SK-N-SH (cell line): Measurements from ENCODE around the gene BICC1. TPM values are rescaled to one million over a fixed set of nuclear protein-coding genes. Genes with fewer than 3 reads are reported as not detected.

Experiments used
- CTCF ChIA-PET: fragments of 300-600, 350-600 bp; formaldehyde crosslinking; extraction: SDS; loops from one replicate; lab custom pipeline; 2021; lab: Yijun Ruan, JAX
- POLR2A ChIA-PET: fragments of 350-600 bp; sonication (Branson Sonifier 250); formaldehyde crosslinking; extraction: SDS; loops from one replicate; lab custom pipeline; 2020; ENCODE audit warnings: antibody characterized with exemption, inconsistent platforms; lab: Yijun Ruan, JAX
- DNase-seq: peaks from one replicate; pipeline ENCODE4 v3.0.0; 2012
- H2AFZ ChIP-seq: fragments of 200-600 bp; sonication (generic); 2 replicates; pipeline ENCODE4 v1.8.1; 2016; ENCODE audit warnings: antibody characterized with exemption, mild to moderate bottlenecking, low read depth
- H3F3A ChIP-seq: fragments of 200-600 bp; sonication (generic); replicated peaks from 2 replicates; pipeline ENCODE3; 2016; ENCODE audit warnings: antibody characterized with exemption, mild to moderate bottlenecking; ENCODE audit not compliant: insufficient read depth
- H3K27ac ChIP-seq, 2 experiments: fragments of 200-500 bp in 1 of 2; fragments of 200-600 bp in 1 of 2; sonication (Bioruptor generic) in 1 of 2; sonication (generic), shearing (Covaris generic) in 1 of 2; 2 replicates each; pipeline versions ENCODE4 v1.5.1 to v1.6.1; 2014 to 2016; ENCODE audit warnings: low read depth in 2 of 2, inconsistent platforms in 1 of 2, low read length in 1 of 2, mild to moderate bottlenecking in 1 of 2, mixed read lengths in 1 of 2
- H3K27me3 ChIP-seq: fragments of 200-600 bp; sonication (generic), shearing (Covaris generic); 2 replicates; pipeline ENCODE4 v1.6.1; 2016; ENCODE audit warnings: mixed run types; ENCODE audit not compliant: insufficient read depth
- H3K36me3 ChIP-seq, 2 experiments: fragments of 200-500 bp in 1 of 2; fragments of 200-600 bp in 1 of 2; sonication (Bioruptor generic) in 1 of 2; sonication (generic) in 1 of 2; replicated peaks in 1 of 2; 2 replicates each; pipeline versions ENCODE3 to v1.5.1; 2014 to 2016; ENCODE audit warnings: low read length in 1 of 2, mild to moderate bottlenecking in 1 of 2; ENCODE audit not compliant: insufficient read depth in 2 of 2, control insufficient read depth in 1 of 2
- H3K4me1 ChIP-seq, 2 experiments: fragments of 200-500 bp in 1 of 2; fragments of 200-600 bp in 1 of 2; sonication (Bioruptor generic) in 1 of 2; sonication (generic), shearing (Covaris generic) in 1 of 2; 2 replicates each; pipeline versions ENCODE4 v1.5.1 to v1.6.1; 2014 to 2016; ENCODE audit warnings: low read depth in 1 of 2, low read length in 1 of 2, mixed run types in 1 of 2; ENCODE audit not compliant: insufficient read depth in 2 of 2, control insufficient read depth in 1 of 2
- H3K4me2 ChIP-seq: fragments of 200-600 bp; sonication (generic), shearing (Covaris generic); 2 replicates; pipeline ENCODE4 v1.6.1; 2017; ENCODE audit warnings: mixed run types
- H3K4me3 ChIP-seq, 2 experiments: fragments of 200-500 bp in 1 of 2; fragments of 200-600 bp in 1 of 2; sonication (Bioruptor generic) in 1 of 2; sonication (generic), shearing (Covaris generic) in 1 of 2; 2 replicates each; pipeline versions ENCODE4 v1.5.1 to v1.8.1; 2014 to 2016; ENCODE audit warnings: low read depth in 2 of 2, inconsistent platforms in 1 of 2, low read length in 1 of 2, mild to moderate bottlenecking in 1 of 2, mixed read lengths in 1 of 2, moderate library complexity in 1 of 2
- H3K79me2 ChIP-seq: fragments of 200-600 bp; sonication (generic); 2 replicates; pipeline ENCODE4 v1.8.1; 2017; ENCODE audit warnings: mild to moderate bottlenecking; ENCODE audit not compliant: insufficient read depth
- H3K9ac ChIP-seq: fragments of 200-600 bp; sonication (generic); 2 replicates; pipeline ENCODE4 v1.6.1; 2017; ENCODE audit warnings: mixed run types
- H3K9me2 ChIP-seq: fragments of 200-600 bp; sonication (generic); 2 replicates; pipeline ENCODE4 v1.6.1; 2017; ENCODE audit warnings: mixed run types
- H3K9me3 ChIP-seq: fragments of 200-600 bp; sonication (generic); 2 replicates; pipeline ENCODE4 v1.6.1; 2017; ENCODE audit warnings: mixed run types, mild to moderate bottlenecking, moderate library complexity
- H4K20me1 ChIP-seq: fragments of 200-600 bp; sonication (generic); 2 replicates; pipeline ENCODE4 v1.6.1; 2017; ENCODE audit warnings: mild to moderate bottlenecking, mixed run types; ENCODE audit not compliant: insufficient read depth
- CHD2 ChIP-seq: fragments of 150-350 bp; IDR thresholded peaks from 2 replicates; pipeline ENCODE4 v1.6.1; 2018; ENCODE audit warnings: low read length; ENCODE audit not compliant: partially characterized antibody
- ELF1 ChIP-seq: IDR thresholded peaks from 2 replicates; pipeline ENCODE4 v1.4.0; 2012
- EZH2phosphoT487 ChIP-seq: fragments of 200-600 bp; sonication (generic); IDR thresholded peaks from 2 replicates; pipeline ENCODE4 v1.6.1; 2017; ENCODE audit warnings: low read depth, mixed run types, mild to moderate bottlenecking, antibody characterized with exemption, moderate library complexity, borderline replicate concordance
- FOSL2 ChIP-seq: IDR thresholded peaks from 2 replicates; pipeline ENCODE4 v1.4.0; 2012; ENCODE audit warnings: low read depth, mild to moderate bottlenecking, moderate library complexity, borderline replicate concordance
- FOXJ3 ChIP-seq: sonication (generic); formaldehyde crosslinking; IDR thresholded peaks from 2 replicates; pipeline ENCODE4 v1.5.1; 2020; ENCODE audit warnings: mild to moderate bottlenecking, missing genetic modification reagents
- GABPA ChIP-seq: IDR thresholded peaks from 2 replicates; pipeline ENCODE4 v1.4.0; 2012; ENCODE audit warnings: low read depth, mild to moderate bottlenecking
- IRF3 ChIP-seq: fragments of 150-350 bp; IDR thresholded peaks from 2 replicates; pipeline ENCODE4 v1.6.1; 2016; ENCODE audit warnings: mild to moderate bottlenecking, low read depth, low read length
- MAX ChIP-seq: IDR thresholded peaks from 2 replicates; pipeline ENCODE4 v1.4.0; 2012; ENCODE audit warnings: low read depth
- MEF2A ChIP-seq: IDR thresholded peaks from 2 replicates; pipeline ENCODE4 v1.4.0; 2012; ENCODE audit warnings: low read depth, borderline replicate concordance
- NRF1 ChIP-seq: IDR thresholded peaks from 2 replicates; pipeline ENCODE4 v1.6.1; 2012; ENCODE audit warnings: low read depth, mild to moderate bottlenecking, low read length
- PBX3 ChIP-seq: IDR thresholded peaks from 2 replicates; pipeline ENCODE4; 2012
- RAD21 ChIP-seq: IDR thresholded peaks from 2 replicates; pipeline ENCODE4 v1.6.1; 2012; ENCODE audit warnings: mild to moderate bottlenecking, low read length
- RFX5 ChIP-seq: IDR thresholded peaks from 2 replicates; pipeline ENCODE4 v1.6.1; 2012; ENCODE audit warnings: mild to moderate bottlenecking, improper control_type of control experiment, low read length
- RXRA ChIP-seq: IDR thresholded peaks from 2 replicates; pipeline ENCODE4 v1.4.0; 2012; ENCODE audit warnings: low read depth, mild to moderate bottlenecking, borderline replicate concordance
- SIN3A ChIP-seq: IDR thresholded peaks from 2 replicates; pipeline ENCODE4 v1.6.1; 2012; ENCODE audit warnings: low read depth, mild to moderate bottlenecking, low read length, moderate library complexity, borderline replicate concordance
- TAF1 ChIP-seq: IDR thresholded peaks from 2 replicates; pipeline ENCODE4 v1.6.1; 2012; ENCODE audit warnings: low read depth, mild to moderate bottlenecking, low read length, moderate library complexity, borderline replicate concordance
- YY1 ChIP-seq: IDR thresholded peaks from 2 replicates; pipeline ENCODE4 v1.4.0; 2012; ENCODE audit warnings: low read depth, mild to moderate bottlenecking
- WGBS: methylation state at CpG from one replicate; pipeline ENCODE4 v1.1.6; 2017; ENCODE audit warnings: low lambda C conversion rate; 5-methylcytosine and 5-hydroxymethylcytosine counted together
- polyA plus RNA-seq, 3 experiments: library from polyadenylated mRNA; depleted of rRNA; stranded (reverse); fragments of >200 nt; gene quantifications; 2 replicates each; pipeline ENCODE4 v1.2.3, GENCODE V29; 2012
- TF ChIP-seq, protein P1 (sequence below): fragments of 200-600 bp; sonication (generic); IDR thresholded peaks from 2 replicates; pipeline ENCODE4 v1.6.1; 2017; ENCODE audit warnings: antibody characterized with exemption, mild to moderate bottlenecking, moderate library complexity
- TF ChIP-seq, protein P2 (sequence below): IDR thresholded peaks from 2 replicates; pipeline ENCODE4 v1.4.0; 2012; ENCODE audit warnings: low read depth, borderline replicate concordance

Gene BICC1
- polyA plus RNA-seq, 1 of the 3 experiments (the other 2 are of a cell fraction), result 1.5 TPM

DNA sequence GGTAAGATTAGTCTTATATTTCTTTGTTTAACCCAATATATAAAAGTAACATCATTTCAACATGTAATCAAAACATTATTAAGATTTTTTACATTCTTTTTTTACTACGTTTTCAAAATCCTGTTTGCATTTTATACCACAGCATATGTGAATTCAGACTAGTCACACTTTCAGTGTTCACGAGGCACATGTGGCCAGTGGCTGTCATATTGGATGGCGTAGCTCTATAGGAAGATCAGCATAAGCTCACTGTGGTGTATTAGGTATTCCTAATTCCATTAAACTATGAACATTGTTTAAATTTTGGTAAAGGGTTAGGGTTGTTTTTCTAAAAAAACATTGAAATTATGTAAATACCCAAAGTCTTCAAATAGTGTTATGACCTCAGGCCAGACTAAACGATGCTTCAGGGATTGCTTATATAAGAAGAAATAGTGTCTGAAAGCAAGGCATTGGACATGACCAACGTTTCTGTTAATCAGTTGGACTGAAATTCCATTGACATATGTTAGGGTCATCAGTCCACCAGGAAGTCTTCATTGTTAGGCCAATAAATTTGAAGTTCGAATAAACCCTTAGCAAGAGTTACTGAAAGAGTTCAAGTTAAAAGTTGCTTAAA, 97.0 kb downstream of the BICC1 start:
- H3K4me1 ChIP-seq, result no peaks in the 10 kb centered on the region
- no peak for TF ChIP-seq FOXJ3 (CRISPR knock-in tag)
- no peak for TF ChIP-seq RFX5
- TF ChIP-seq NRF1, result no peak
- no peaks in the 10 kb centered on the region for H3K9me2 ChIP-seq
- no peaks in the 10 kb centered on the region for H3K27me3 ChIP-seq
- H3K9me3 ChIP-seq, result no peaks in the 10 kb centered on the region
- H3K36me3 ChIP-seq, result peaks cover 0 to 6% of the 10 kb centered on the region in 2 experiments
- CTCF ChIA-PET, result no interaction called here
- POLR2A ChIA-PET, result no interaction called here
- no peaks in the 10 kb centered on the region for H3F3A ChIP-seq
- 83% methylated on average over 6 of the region's 6 CpGs for WGBS
- no peak overlapping the region for H2AFZ ChIP-seq
- peaks cover 2% of the 10 kb centered on the region; the same call in 1 of the 2 replicates for H3K79me2 ChIP-seq
- no peak overlapping the region for H3K9ac ChIP-seq
- DNase-seq, result no peak
- H3K4me3 ChIP-seq, result no peak overlapping the region
- no peaks in the 10 kb centered on the region for H4K20me1 ChIP-seq
- H3K4me2 ChIP-seq, result no peak overlapping the region
- no peak overlapping the region for H3K27ac ChIP-seq

DNA sequence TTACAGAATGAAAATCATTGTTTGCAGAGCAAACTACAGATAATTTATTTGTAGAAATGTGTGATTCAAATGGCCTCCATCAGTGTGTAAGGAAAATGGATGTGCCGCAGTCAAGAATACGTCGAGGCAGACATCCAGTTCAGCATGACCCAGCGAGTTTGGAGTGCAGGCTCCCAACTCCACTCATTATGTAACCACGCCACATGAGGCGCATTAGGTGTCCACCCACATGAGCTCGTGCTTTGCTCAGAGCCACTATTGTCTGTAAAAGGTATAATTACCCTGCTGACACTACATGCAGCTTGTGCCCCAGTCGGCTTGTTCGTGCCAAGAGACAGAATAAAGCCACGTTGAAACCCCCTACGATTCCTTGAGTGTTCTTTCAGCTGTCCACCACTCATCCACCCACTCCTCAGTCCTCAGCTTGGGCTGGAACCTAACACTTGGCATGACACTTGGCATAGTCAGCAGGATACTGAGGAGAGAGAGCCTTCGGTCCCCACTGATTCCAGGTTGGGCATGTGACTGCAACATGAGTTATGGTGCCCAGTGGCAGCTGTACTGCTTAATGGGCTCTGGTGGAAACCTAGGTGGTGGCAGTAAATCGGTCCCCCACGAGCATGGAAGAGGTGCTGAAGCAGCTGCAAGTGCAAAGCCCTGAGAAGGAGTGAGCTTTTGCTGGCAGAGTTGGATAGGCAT, 102.7 kb downstream of the BICC1 start:
- Histone ChIP-seq H3K27ac (no peak overlapping the region), H3K9me2 (no peaks in the 10 kb centered on the region), H3K27me3 (no peaks in the 10 kb centered on the region), H3K4me1 (no peaks in the 10 kb centered on the region; a peak in 1 of 4 replicates), H3K36me3 (no peaks in the 10 kb centered on the region), H4K20me1 (no peaks in the 10 kb centered on the region), H3K4me3 (no peak overlapping the region), H3K79me2 (no peaks in the 10 kb centered on the region), H3K9ac (no peak overlapping the region), H3K4me2 (no peak overlapping the region)
- no peak for DNase-seq
- ChIA-PET CTCF (no interaction called here), POLR2A (no interaction called here)
- no peak for TF ChIP-seq YY1
- no peak for TF ChIP-seq RAD21
- TF ChIP-seq EZH2phosphoT487, result no peak
- TF ChIP-seq PBX3, result no peak
- TF ChIP-seq IRF3, result no peak
- TF ChIP-seq RXRA, result no peak
- no peak for TF ChIP-seq TAF1
- TF ChIP-seq, protein P1, sequence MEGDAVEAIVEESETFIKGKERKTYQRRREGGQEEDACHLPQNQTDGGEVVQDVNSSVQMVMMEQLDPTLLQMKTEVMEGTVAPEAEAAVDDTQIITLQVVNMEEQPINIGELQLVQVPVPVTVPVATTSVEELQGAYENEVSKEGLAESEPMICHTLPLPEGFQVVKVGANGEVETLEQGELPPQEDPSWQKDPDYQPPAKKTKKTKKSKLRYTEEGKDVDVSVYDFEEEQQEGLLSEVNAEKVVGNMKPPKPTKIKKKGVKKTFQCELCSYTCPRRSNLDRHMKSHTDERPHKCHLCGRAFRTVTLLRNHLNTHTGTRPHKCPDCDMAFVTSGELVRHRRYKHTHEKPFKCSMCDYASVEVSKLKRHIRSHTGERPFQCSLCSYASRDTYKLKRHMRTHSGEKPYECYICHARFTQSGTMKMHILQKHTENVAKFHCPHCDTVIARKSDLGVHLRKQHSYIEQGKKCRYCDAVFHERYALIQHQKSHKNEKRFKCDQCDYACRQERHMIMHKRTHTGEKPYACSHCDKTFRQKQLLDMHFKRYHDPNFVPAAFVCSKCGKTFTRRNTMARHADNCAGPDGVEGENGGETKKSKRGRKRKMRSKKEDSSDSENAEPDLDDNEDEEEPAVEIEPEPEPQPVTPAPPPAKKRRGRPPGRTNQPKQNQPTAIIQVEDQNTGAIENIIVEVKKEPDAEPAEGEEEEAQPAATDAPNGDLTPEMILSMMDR, result no peak
- no peak for TF ChIP-seq MEF2A
- no peak for TF ChIP-seq MAX
- TF ChIP-seq SIN3A, result no peak
- TF ChIP-seq CHD2, result no peak
- no peak for TF ChIP-seq ELF1
- TF ChIP-seq, protein P2, sequence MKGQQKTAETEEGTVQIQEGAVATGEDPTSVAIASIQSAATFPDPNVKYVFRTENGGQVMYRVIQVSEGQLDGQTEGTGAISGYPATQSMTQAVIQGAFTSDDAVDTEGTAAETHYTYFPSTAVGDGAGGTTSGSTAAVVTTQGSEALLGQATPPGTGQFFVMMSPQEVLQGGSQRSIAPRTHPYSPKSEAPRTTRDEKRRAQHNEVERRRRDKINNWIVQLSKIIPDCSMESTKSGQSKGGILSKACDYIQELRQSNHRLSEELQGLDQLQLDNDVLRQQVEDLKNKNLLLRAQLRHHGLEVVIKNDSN, result no peak
- TF ChIP-seq GABPA, result no peak
- no peak for TF ChIP-seq FOSL2
- TF ChIP-seq, all 33 proteins: peak for 0
- Histone ChIP-seq H3K9me3 (no peaks in the 10 kb centered on the region), H2AFZ (no peak overlapping the region), H3F3A (no peaks in the 10 kb centered on the region)
- 96% methylated on average over 14 of the region's 14 CpGs for WGBS
